ENCODE results near the gene RNF149.

RNF149 gene

GRCh38 chr2:101346909-101347308 is 38.4 kb upstream of the RNF149 start:
- Histone ChIP-seq H3K27ac (replicated peaks) (no peak overlapping the region), H3K4me3 (replicated peaks; ENCODE audit: insufficient read depth, low read length) (no peak overlapping the region), H3K27me3 (ENCODE audit: insufficient read depth, poor library complexity, severe bottlenecking) (no peaks in the 10 kb centered on the region)
- TF ChIP-seq REST (IDR thresholded peaks at IDR 0.05; ENCODE audit: insufficient replicate concordance, low read depth) (no peak), GABPA (IDR thresholded peaks at IDR 0.05; ENCODE audit: low read depth) (no peak), CTCF (IDR thresholded peaks at IDR 0.05; ENCODE audit: insufficient read depth, low read length) (no peak), POLR2AphosphoS5 (IDR thresholded peaks at IDR 0.05; ENCODE audit: low read depth) (no peak), SPI1 (IDR thresholded peaks at IDR 0.05; ENCODE audit: borderline replicate concordance, low read depth) (no peak)
- no peak for DNase-seq (ENCODE audit: low read depth in 1 of 2, low spot score in 1 of 2)

GRCh38 chr2:101344137-101344536 is 35.6 kb upstream of the RNF149 start:
- TF ChIP-seq GABPA (IDR thresholded peaks at IDR 0.05; ENCODE audit: low read depth), result no peak
- TF ChIP-seq REST (IDR thresholded peaks at IDR 0.05; ENCODE audit: insufficient replicate concordance, low read depth), result no peak
- no peak for TF ChIP-seq POLR2AphosphoS5 (IDR thresholded peaks at IDR 0.05; ENCODE audit: low read depth)
- TF ChIP-seq SPI1 (IDR thresholded peaks at IDR 0.05; ENCODE audit: borderline replicate concordance, low read depth), result no peak
- TF ChIP-seq CTCF (IDR thresholded peaks at IDR 0.05; ENCODE audit: insufficient read depth, low read length), result no peak
- Histone ChIP-seq H3K4me3 (replicated peaks; ENCODE audit: insufficient read depth, low read length) (no peak overlapping the region), H3K27ac (replicated peaks) (no peak overlapping the region), H3K27me3 (ENCODE audit: insufficient read depth, poor library complexity, severe bottlenecking) (no peaks in the 10 kb centered on the region)
- DNase-seq (ENCODE audit: low read depth in 1 of 2, low spot score in 1 of 2), result no peak

GRCh38 chr2:101342625-101343008 is 34.1 kb upstream of the RNF149 start:
- Histone ChIP-seq H3K27ac (replicated peaks) (no peak overlapping the region), H3K27me3 (ENCODE audit: insufficient read depth, poor library complexity, severe bottlenecking) (no peaks in the 10 kb centered on the region), H3K4me3 (replicated peaks; ENCODE audit: insufficient read depth, low read length) (no peak overlapping the region)
- no peak for TF ChIP-seq CTCF (IDR thresholded peaks at IDR 0.05; ENCODE audit: insufficient read depth, low read length)
- TF ChIP-seq REST (IDR thresholded peaks at IDR 0.05; ENCODE audit: insufficient replicate concordance, low read depth), result no peak
- TF ChIP-seq SPI1 (IDR thresholded peaks at IDR 0.05; ENCODE audit: borderline replicate concordance, low read depth), result no peak
- TF ChIP-seq POLR2AphosphoS5 (IDR thresholded peaks at IDR 0.05; ENCODE audit: low read depth), result no peak
- TF ChIP-seq GABPA (IDR thresholded peaks at IDR 0.05; ENCODE audit: low read depth), result no peak
- no peak for DNase-seq (ENCODE audit: low read depth in 1 of 2, low spot score in 1 of 2)
